Measurements from ENCODE around the gene PTPN6. TPM values are rescaled to one million over a fixed set of nuclear protein-coding genes. Genes with fewer than 3 reads are reported as not detected.

The PTPN6 gene
- total and polyA plus RNA-seq, 10 of the 15 experiments (the other 5 are each of a cell fraction or from before 2014, with no cell fraction given) = 229 to 457 (median 370) TPM

GRCh38 chr12:6953442-6954315, 2.5 kb downstream of the PTPN6 start (continued):
- TF ChIP-seq RELB (IDR thresholded peaks at IDR 0.05; ENCODE audit: low read depth) (peak; percentile 99), EGR1 (IDR thresholded peaks at IDR 0.05; ENCODE audit: borderline replicate concordance in 1 of 2, low read depth in 2 of 2, low read length in 2 of 2) (no peak), TCF3 (IDR thresholded peaks at IDR 0.05; ENCODE audit: borderline replicate concordance, insufficient read depth, low read depth, low read length) (peak; percentile 78), KAT2A (conservative IDR thresholded peaks at IDR 0.05; ENCODE audit: control insufficient read depth, low read depth, low read length) (no peak), IRF4 (IDR thresholded peaks at IDR 0.05; ENCODE audit: low read depth, low read length) (peak; percentile 57; the same call in 1 of the 2 replicates), CREB1 (IDR thresholded peaks at IDR 0.05; ENCODE audit: low read depth) (no peak), ZBED1 (IDR thresholded peaks at IDR 0.05; ENCODE audit: borderline replicate concordance) (peak; percentile 59), NFYB (IDR thresholded peaks at IDR 0.05; ENCODE audit: insufficient read depth, low read depth, low read length) (0 out of 2 replicates have a peak, but pooled peaks have one; percentile 25), NFIC (IDR thresholded peaks at IDR 0.05; ENCODE audit: low read depth, low read length) (no peak), SKIL (IDR thresholded peaks at IDR 0.05; ENCODE audit: low read depth, poor library complexity, severe bottlenecking) (peak; percentile 82), SMAD5 (IDR thresholded peaks at IDR 0.05; ENCODE audit: low read depth) (peak; percentile 91), ETV6 (conservative IDR thresholded peaks at IDR 0.05 in 1 of 2, IDR thresholded peaks at IDR 0.05 in 1 of 2; ENCODE audit: borderline replicate concordance in 1 of 2, low read depth in 1 of 2) (peak in 1 of 2 experiments; percentile 45; a peak in 2 of 4 replicates)
- TF ChIP-seq, protein P1, sequence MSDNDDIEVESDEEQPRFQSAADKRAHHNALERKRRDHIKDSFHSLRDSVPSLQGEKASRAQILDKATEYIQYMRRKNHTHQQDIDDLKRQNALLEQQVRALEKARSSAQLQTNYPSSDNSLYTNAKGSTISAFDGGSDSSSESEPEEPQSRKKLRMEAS (IDR thresholded peaks at IDR 0.05; ENCODE audit: low read depth, low read length) = 0 out of 2 replicates have a peak, but pooled peaks have one; percentile 53
- TF ChIP-seq, protein P2, sequence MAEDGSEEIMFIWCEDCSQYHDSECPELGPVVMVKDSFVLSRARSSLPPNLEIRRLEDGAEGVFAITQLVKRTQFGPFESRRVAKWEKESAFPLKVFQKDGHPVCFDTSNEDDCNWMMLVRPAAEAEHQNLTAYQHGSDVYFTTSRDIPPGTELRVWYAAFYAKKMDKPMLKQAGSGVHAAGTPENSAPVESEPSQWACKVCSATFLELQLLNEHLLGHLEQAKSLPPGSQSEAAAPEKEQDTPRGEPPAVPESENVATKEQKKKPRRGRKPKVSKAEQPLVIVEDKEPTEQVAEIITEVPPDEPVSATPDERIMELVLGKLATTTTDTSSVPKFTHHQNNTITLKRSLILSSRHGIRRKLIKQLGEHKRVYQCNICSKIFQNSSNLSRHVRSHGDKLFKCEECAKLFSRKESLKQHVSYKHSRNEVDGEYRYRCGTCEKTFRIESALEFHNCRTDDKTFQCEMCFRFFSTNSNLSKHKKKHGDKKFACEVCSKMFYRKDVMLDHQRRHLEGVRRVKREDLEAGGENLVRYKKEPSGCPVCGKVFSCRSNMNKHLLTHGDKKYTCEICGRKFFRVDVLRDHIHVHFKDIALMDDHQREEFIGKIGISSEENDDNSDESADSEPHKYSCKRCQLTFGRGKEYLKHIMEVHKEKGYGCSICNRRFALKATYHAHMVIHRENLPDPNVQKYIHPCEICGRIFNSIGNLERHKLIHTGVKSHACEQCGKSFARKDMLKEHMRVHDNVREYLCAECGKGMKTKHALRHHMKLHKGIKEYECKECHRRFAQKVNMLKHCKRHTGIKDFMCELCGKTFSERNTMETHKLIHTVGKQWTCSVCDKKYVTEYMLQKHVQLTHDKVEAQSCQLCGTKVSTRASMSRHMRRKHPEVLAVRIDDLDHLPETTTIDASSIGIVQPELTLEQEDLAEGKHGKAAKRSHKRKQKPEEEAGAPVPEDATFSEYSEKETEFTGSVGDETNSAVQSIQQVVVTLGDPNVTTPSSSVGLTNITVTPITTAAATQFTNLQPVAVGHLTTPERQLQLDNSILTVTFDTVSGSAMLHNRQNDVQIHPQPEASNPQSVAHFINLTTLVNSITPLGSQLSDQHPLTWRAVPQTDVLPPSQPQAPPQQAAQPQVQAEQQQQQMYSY (CRISPR knock-in tag; IDR thresholded peaks at IDR 0.05) = no peak
- TF ChIP-seq, protein P3, sequence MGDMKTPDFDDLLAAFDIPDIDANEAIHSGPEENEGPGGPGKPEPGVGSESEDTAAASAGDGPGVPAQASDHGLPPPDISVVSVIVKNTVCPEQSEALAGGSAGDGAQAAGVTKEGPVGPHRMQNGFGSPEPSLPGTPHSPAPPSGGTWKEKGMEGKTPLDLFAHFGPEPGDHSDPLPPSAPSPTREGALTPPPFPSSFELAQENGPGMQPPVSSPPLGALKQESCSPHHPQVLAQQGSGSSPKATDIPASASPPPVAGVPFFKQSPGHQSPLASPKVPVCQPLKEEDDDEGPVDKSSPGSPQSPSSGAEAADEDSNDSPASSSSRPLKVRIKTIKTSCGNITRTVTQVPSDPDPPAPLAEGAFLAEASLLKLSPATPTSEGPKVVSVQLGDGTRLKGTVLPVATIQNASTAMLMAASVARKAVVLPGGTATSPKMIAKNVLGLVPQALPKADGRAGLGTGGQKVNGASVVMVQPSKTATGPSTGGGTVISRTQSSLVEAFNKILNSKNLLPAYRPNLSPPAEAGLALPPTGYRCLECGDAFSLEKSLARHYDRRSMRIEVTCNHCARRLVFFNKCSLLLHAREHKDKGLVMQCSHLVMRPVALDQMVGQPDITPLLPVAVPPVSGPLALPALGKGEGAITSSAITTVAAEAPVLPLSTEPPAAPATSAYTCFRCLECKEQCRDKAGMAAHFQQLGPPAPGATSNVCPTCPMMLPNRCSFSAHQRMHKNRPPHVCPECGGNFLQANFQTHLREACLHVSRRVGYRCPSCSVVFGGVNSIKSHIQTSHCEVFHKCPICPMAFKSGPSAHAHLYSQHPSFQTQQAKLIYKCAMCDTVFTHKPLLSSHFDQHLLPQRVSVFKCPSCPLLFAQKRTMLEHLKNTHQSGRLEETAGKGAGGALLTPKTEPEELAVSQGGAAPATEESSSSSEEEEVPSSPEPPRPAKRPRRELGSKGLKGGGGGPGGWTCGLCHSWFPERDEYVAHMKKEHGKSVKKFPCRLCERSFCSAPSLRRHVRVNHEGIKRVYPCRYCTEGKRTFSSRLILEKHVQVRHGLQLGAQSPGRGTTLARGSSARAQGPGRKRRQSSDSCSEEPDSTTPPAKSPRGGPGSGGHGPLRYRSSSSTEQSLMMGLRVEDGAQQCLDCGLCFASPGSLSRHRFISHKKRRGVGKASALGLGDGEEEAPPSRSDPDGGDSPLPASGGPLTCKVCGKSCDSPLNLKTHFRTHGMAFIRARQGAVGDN (IDR thresholded peaks at IDR 0.05) = peak; percentile 78

Measured in GM12878 (cell line).